ENCODE measurements around the gene RALGAPA2. TPM values are rescaled to one million over a fixed set of nuclear protein-coding genes. Genes with fewer than 3 reads are reported as not detected.

RALGAPA2 gene
- total and polyA plus RNA-seq, 2 of the 13 experiments (the other 11 are each of a cell fraction or from before 2014, with no cell fraction given): 13.8 to 17.7 TPM

- no peak for TF ChIP-seq DMTF1 (CRISPR knock-in tag; IDR thresholded peaks at IDR 0.05)
These were observed 24.7 kb upstream of the RALGAPA2 start (continued) for GRCh38 chr20:20737158-20737557.

GRCh38 chr20:20736303-20736702 lies 23.9 kb upstream of the RALGAPA2 start:
- TF ChIP-seq ATRX (CRISPR knock-in tag; IDR thresholded peaks at IDR 0.05; ENCODE audit: borderline replicate concordance): no peak
- no peak for TF ChIP-seq YEATS4 (CRISPR knock-in tag; IDR thresholded peaks at IDR 0.05; ENCODE audit: borderline replicate concordance)
- TF ChIP-seq KLF9 (CRISPR knock-in tag; IDR thresholded peaks at IDR 0.05; ENCODE audit: low read depth): no peak
- TF ChIP-seq NAIF1 (CRISPR knock-in tag; IDR thresholded peaks at IDR 0.05; ENCODE audit: borderline replicate concordance): no peak
- no peak for TF ChIP-seq FOXK1 (CRISPR knock-in tag; IDR thresholded peaks at IDR 0.05; ENCODE audit: borderline replicate concordance, low read depth)
- TF ChIP-seq MAFK (conservative IDR thresholded peaks at IDR 0.05 in 1 of 2, IDR thresholded peaks at IDR 0.05 in 1 of 2; ENCODE audit: low read length in 2 of 2): peak; percentile 92 to 95
- TF ChIP-seq NFKB2 (CRISPR knock-in tag; IDR thresholded peaks at IDR 0.05; ENCODE audit: borderline replicate concordance): no peak
- TF ChIP-seq XBP1 (CRISPR knock-in tag; IDR thresholded peaks at IDR 0.05): no peak
- TF ChIP-seq MAFF (IDR thresholded peaks at IDR 0.05; ENCODE audit: low read depth, low read length): peak; percentile 90
- no peak for TF ChIP-seq ZFP36L1 (CRISPR knock-in tag; IDR thresholded peaks at IDR 0.05)
- no peak for ATAC-seq
- intact Hi-C loops (cut with micrococcal nuclease; ENCODE audit: unreplicated experiment) (no loop called here), in situ Hi-C loops (cut with HindIII; ENCODE audit: extremely low pct_ligation_motif_present, low pct_unique_long_range_greater_than_20kb) (no loop called here)
- no peaks in the 10 kb centered on the region for H4K20me1 ChIP-seq (ENCODE audit: insufficient read depth, low read length)
- FAIRE-seq: no peak
- no peak overlapping the region for H3K4me2 ChIP-seq (ENCODE audit: low read depth, low read length)
- no peak overlapping the region for H3K4me3 ChIP-seq (replicated peaks in 1 of 3; ENCODE audit: insufficient read depth in 1 of 3, low read depth in 2 of 3, low read length in 3 of 3)
- H3K27me3 ChIP-seq (ENCODE audit: control insufficient read depth in 1 of 2, insufficient read depth in 2 of 2, low read length in 2 of 2): peaks cover 0 to 15% of the 10 kb centered on the region in 2 experiments; a peak in 2 of 5 replicates
- no peaks in the 10 kb centered on the region for H3K4me1 ChIP-seq (ENCODE audit: insufficient read depth, low read length)
- no peaks in the 10 kb centered on the region for H3K79me2 ChIP-seq (ENCODE audit: insufficient read depth, low read length)
- H2AFZ ChIP-seq (ENCODE audit: low read length): no peak overlapping the region
- H3K36me3 ChIP-seq (replicated peaks in 1 of 2; ENCODE audit: control insufficient read depth in 1 of 2, insufficient read depth in 2 of 2, low read length in 2 of 2): no peaks in the 10 kb centered on the region
- WGBS (ENCODE audit: low lambda C conversion rate): 50% methylated on average over 6 of the region's 6 CpGs
- no peak overlapping the region for H3K9ac ChIP-seq (ENCODE audit: insufficient read depth, low read depth, low read length)
- ChIA-PET CTCF (ENCODE audit: low intra/inter-chr PET ratio, low total read pairs) (no interaction called here), POLR2A (no interaction called here)
- H3K27ac ChIP-seq (ENCODE audit: extremely low read length, insufficient read depth, low read length): no peak overlapping the region
- no TSS peak for BruUV-seq (replicated peaks)
- H3K9me3 ChIP-seq (ENCODE audit: low read length): no peaks in the 10 kb centered on the region
- DNase-seq (ENCODE audit: low spot score): no peak

Measured in HepG2 (cell line).